Fibroblast of lung (primary cell): ENCODE data around the gene KLK15.

Experiments
- CTCF ChIP-seq, 2 donors: IDR thresholded peaks in 1 of 2; conservative IDR thresholded peaks in 1 of 2; 1 replicate in 1 of 2; 2 replicates in 1 of 2; pipeline ENCODE4 v1.5.1; 2011 to 2012; ENCODE audit warnings: low read length in 2 of 2, control low read depth in 1 of 2, inconsistent platforms in 1 of 2, low read depth in 1 of 2, mild to moderate bottlenecking in 1 of 2
- EZH2 ChIP-seq: IDR thresholded peaks from 2 replicates; pipeline ENCODE4 v1.5.1; 2012; ENCODE audit warnings: low read length, control low read depth, mild to moderate bottlenecking; ENCODE audit errors: missing control alignments

DNA sequence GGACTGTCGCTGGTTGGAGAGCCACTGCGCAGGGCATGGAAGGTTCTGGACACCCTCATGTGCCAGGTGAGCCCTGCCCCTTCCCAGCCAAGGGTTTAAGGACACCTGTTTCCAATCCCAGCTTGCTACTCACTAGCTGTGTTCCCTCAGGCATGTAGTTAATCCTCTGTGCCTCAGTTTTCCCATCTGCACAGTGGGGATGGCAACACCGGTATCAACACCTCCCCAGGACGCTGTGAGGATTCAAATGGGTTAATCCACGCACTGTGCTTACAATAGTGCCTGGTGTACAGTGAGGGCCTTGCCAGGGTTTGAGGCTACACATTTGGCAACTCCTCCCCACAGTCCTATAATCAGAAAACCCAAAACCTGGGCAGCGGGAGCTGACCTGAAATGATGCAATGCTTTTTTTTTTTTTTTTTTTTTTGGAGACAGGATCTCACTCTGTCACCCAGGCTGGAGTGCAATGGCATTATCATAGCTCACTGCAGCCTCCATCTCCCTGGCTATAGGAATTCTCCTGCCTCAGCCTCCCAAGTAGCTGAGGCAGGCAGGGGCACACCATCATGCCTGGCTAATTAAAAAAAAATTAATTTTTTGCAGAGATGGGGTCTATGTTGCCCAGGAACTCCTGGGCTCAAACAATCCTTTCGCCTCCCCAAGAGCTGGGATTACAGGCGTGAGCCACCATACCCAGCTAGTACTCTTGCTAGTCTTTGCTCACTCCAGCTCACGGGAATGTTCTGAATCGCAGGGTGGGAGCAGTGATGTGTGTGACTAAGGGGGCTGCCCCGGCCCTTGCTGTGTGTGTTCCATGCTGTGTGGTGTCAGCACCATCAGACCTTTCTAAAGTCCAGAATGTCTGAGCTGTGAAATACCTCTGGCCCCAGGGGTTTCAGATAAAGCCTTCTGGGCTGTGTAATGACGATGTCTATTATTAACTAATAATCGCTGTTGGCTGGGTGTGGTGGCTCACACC lies 40.8 kb downstream of the KLK15 start:
- TF ChIP-seq CTCF (conservative IDR thresholded peaks at IDR 0.05 in 1 of 2, IDR thresholded peaks at IDR 0.05 in 1 of 2; ENCODE audit: low read depth in 1 of 2, low read length in 2 of 2) (no peak), EZH2 (no peak)
